ENCODE results near the gene ARHGAP28. TPM values are rescaled to one million over a fixed set of nuclear protein-coding genes. Genes with fewer than 3 reads are reported as not detected.

The ARHGAP28 gene
- total and polyA plus RNA-seq, 11 donors: 0.42 to 7.5 (median 1.8) TPM

- Histone ChIP-seq H3K36me3 (no peaks in the 10 kb centered on the region), H3K4me1 (no peaks in the 10 kb centered on the region), H3K4me3 (no peak overlapping the region), H3K9me3 (peaks cover 0 to 19% (median 6%) of the 10 kb centered on the region in 12 donors), H3K27ac (peak overlapping the region in 1 of 12 donors; percentile 28), H3K27me3 (no peaks in the 10 kb centered on the region)
- no peak for ATAC-seq
- 36 to 48% (median 44%) methylated on average over 4 of the region's 4 CpGs for WGBS, 4 donors
- TF ChIP-seq CTCF (IDR thresholded peaks at IDR 0.05) (no peak), POLR2A (IDR thresholded peaks at IDR 0.05) (no peak)
- DNase-seq: no peak
- intact Hi-C loops (cut with DNase I): no loop called here
Measured at GRCh38 chr18:6807515-6808257, 78.2 kb downstream of the ARHGAP28 start.

- intact Hi-C loops (cut with DNase I): no loop called here
- H3K4me3 ChIP-seq: no peak overlapping the region
- H3K9me3 ChIP-seq: peaks cover 0 to 13% (median 0%) of the 10 kb centered on the region in 12 donors
- H3K36me3 ChIP-seq: no peaks in the 10 kb centered on the region
- ATAC-seq: no peak
- H3K27me3 ChIP-seq: no peaks in the 10 kb centered on the region
- no peak for DNase-seq
- no peaks in the 10 kb centered on the region for H3K4me1 ChIP-seq
- TF ChIP-seq POLR2A (IDR thresholded peaks at IDR 0.05) (no peak), CTCF (IDR thresholded peaks at IDR 0.05) (no peak)
- H3K27ac ChIP-seq: no peak overlapping the region
Measured at GRCh38 chr18:6810191-6810590, 80.7 kb downstream of the ARHGAP28 start.

GRCh38 chr18:6811816-6812215 is 82.3 kb downstream of the ARHGAP28 start:
- no peak for DNase-seq
- Histone ChIP-seq H3K36me3 (no peaks in the 10 kb centered on the region), H3K4me1 (no peaks in the 10 kb centered on the region), H3K9me3 (peaks cover 0 to 13% (median 0%) of the 10 kb centered on the region in 12 donors), H3K27ac (no peak overlapping the region), H3K27me3 (no peaks in the 10 kb centered on the region), H3K4me3 (no peak overlapping the region)
- TF ChIP-seq POLR2A (IDR thresholded peaks at IDR 0.05) (no peak), CTCF (IDR thresholded peaks at IDR 0.05) (no peak)
- intact Hi-C loops (cut with DNase I): no loop called here
- WGBS, 4 donors: 75 to 90% (median 81%) methylated on average over 1 of the region's 1 CpG
- ATAC-seq: no peak

- WGBS, 4 donors: 91 to 95% (median 94%) methylated on average over 4 of the region's 4 CpGs
- Histone ChIP-seq H3K9me3 (peaks cover 0 to 10% (median 2%) of the 10 kb centered on the region in 12 donors), H3K4me1 (no peaks in the 10 kb centered on the region), H3K36me3 (no peaks in the 10 kb centered on the region), H3K27ac (no peak overlapping the region), H3K4me3 (no peak overlapping the region), H3K27me3 (no peaks in the 10 kb centered on the region)
- DNase-seq (no peak), ATAC-seq (no peak)
- no peak for TF ChIP-seq CTCF (IDR thresholded peaks at IDR 0.05)
- no peak for TF ChIP-seq POLR2A (IDR thresholded peaks at IDR 0.05)
- intact Hi-C loops (cut with DNase I): no loop called here
Measured at GRCh38 chr18:6814882-6815425, 85.4 kb downstream of the ARHGAP28 start.
